ENCODE data around the gene MAGI2. TPM values are rescaled to one million over a fixed set of nuclear protein-coding genes. Genes with fewer than 3 reads are reported as not detected.

Gene MAGI2
- total RNA-seq, 1 donor from 2014 or later, result 10.7 TPM

GRCh38 chr7:78788464-78788863 lies 665.0 kb downstream of the MAGI2 start:
- no peaks in the 10 kb centered on the region for H3K36me3 Mint-ChIP-seq (ENCODE audit: unreplicated experiment)
- no peaks in the 10 kb centered on the region for H3K27me3 Mint-ChIP-seq (ENCODE audit: unreplicated experiment)
- no peak for DNase-seq (ENCODE audit: extremely low spot score, unreplicated experiment)
- no peak overlapping the region for H3K27ac Mint-ChIP-seq (ENCODE audit: unreplicated experiment)
- H3K4me1 Mint-ChIP-seq (ENCODE audit: unreplicated experiment), result no peaks in the 10 kb centered on the region
- H3K4me3 Mint-ChIP-seq (ENCODE audit: unreplicated experiment), result no peak overlapping the region
- TF ChIP-seq CTCF (IDR thresholded peaks at IDR 0.05), result no peak
- no peaks in the 10 kb centered on the region for H3K9me3 Mint-ChIP-seq (ENCODE audit: unreplicated experiment)

GRCh38 chr7:78787854-78788253 lies 665.6 kb downstream of the MAGI2 start:
- H3K27ac Mint-ChIP-seq (ENCODE audit: unreplicated experiment), result no peak overlapping the region
- no peaks in the 10 kb centered on the region for H3K36me3 Mint-ChIP-seq (ENCODE audit: unreplicated experiment)
- no peak for DNase-seq (ENCODE audit: extremely low spot score, unreplicated experiment)
- no peak for TF ChIP-seq CTCF (IDR thresholded peaks at IDR 0.05)
- no peaks in the 10 kb centered on the region for H3K27me3 Mint-ChIP-seq (ENCODE audit: unreplicated experiment)
- H3K4me1 Mint-ChIP-seq (ENCODE audit: unreplicated experiment), result no peaks in the 10 kb centered on the region
- no peak overlapping the region for H3K4me3 Mint-ChIP-seq (ENCODE audit: unreplicated experiment)
- H3K9me3 Mint-ChIP-seq (ENCODE audit: unreplicated experiment), result no peaks in the 10 kb centered on the region

- no peak for TF ChIP-seq CTCF (IDR thresholded peaks at IDR 0.05)
- DNase-seq (ENCODE audit: extremely low spot score, unreplicated experiment), result no peak
- Mint-ChIP-seq H3K27me3 (ENCODE audit: unreplicated experiment) (no peaks in the 10 kb centered on the region), H3K27ac (ENCODE audit: unreplicated experiment) (no peak overlapping the region), H3K9me3 (ENCODE audit: unreplicated experiment) (no peaks in the 10 kb centered on the region), H3K4me3 (ENCODE audit: unreplicated experiment) (no peak overlapping the region), H3K4me1 (ENCODE audit: unreplicated experiment) (no peaks in the 10 kb centered on the region), H3K36me3 (ENCODE audit: unreplicated experiment) (no peaks in the 10 kb centered on the region)
Measured at GRCh38 chr7:78786055-78786454, 667.4 kb downstream of the MAGI2 start.

GRCh38 chr7:78783179-78783962 lies 670.1 kb downstream of the MAGI2 start:
- Mint-ChIP-seq H3K4me1 (ENCODE audit: unreplicated experiment) (no peaks in the 10 kb centered on the region), H3K4me3 (ENCODE audit: unreplicated experiment) (no peak overlapping the region), H3K9me3 (ENCODE audit: unreplicated experiment) (no peaks in the 10 kb centered on the region), H3K27ac (ENCODE audit: unreplicated experiment) (no peak overlapping the region), H3K27me3 (ENCODE audit: unreplicated experiment) (no peaks in the 10 kb centered on the region), H3K36me3 (ENCODE audit: unreplicated experiment) (no peaks in the 10 kb centered on the region)
- TF ChIP-seq CTCF (IDR thresholded peaks at IDR 0.05), result no peak
- DNase-seq (ENCODE audit: extremely low spot score, unreplicated experiment), result no peak

- TF ChIP-seq CTCF (IDR thresholded peaks at IDR 0.05), result no peak
- Mint-ChIP-seq H3K4me1 (ENCODE audit: unreplicated experiment) (no peaks in the 10 kb centered on the region), H3K4me3 (ENCODE audit: unreplicated experiment) (no peak overlapping the region), H3K9me3 (ENCODE audit: unreplicated experiment) (no peaks in the 10 kb centered on the region), H3K36me3 (ENCODE audit: unreplicated experiment) (no peaks in the 10 kb centered on the region), H3K27me3 (ENCODE audit: unreplicated experiment) (no peaks in the 10 kb centered on the region), H3K27ac (ENCODE audit: unreplicated experiment) (no peak overlapping the region)
- no peak for DNase-seq (ENCODE audit: extremely low spot score, unreplicated experiment)
Measured at GRCh38 chr7:78780560-78780959, 672.9 kb downstream of the MAGI2 start.

Data from osteocyte (in vitro differentiated cells).